OCI-LY3 (cell line): ENCODE results near the gene MED12L.

ENCODE experiments used
- H2AFZ ChIP-seq: fragments of 200-600, 300-600 bp; shearing (Covaris generic); 2 replicates; pipeline ENCODE4 v1.6.0; 2014; ENCODE audit warnings: antibody characterized with exemption, low read depth, low read length
- H3K27ac ChIP-seq: fragments of 200-600, 300-600 bp; sonication (generic); 2 replicates; pipeline ENCODE4 v1.5.1; 2014; ENCODE audit warnings: mild to moderate bottlenecking, low read length, moderate library complexity, mixed read lengths
- H3K27me3 ChIP-seq: fragments of 200-600, 300-600 bp; sonication (generic); 2 replicates; pipeline ENCODE4 v1.6.1; 2014; ENCODE audit warnings: low read depth, low read length, mixed read lengths
- H3K36me3 ChIP-seq: fragments of 200-600, 300-600 bp; sonication (generic); replicated peaks from 2 replicates; pipeline ENCODE3; 2014; ENCODE audit warnings: low read depth, low read length, mixed read lengths
- H3K4me1 ChIP-seq: fragments of 300-600, 200-600 bp; sonication (generic); 2 replicates; pipeline ENCODE4 v1.6.1; 2014; ENCODE audit warnings: low read length, mixed read lengths
- H3K4me2 ChIP-seq: fragments of 200-600, 300-600 bp; sonication (generic); 2 replicates; pipeline ENCODE4 v1.6.1; 2014; ENCODE audit warnings: low read length, mixed read lengths
- H3K4me3 ChIP-seq: fragments of 300-600, 200-600 bp; sonication (generic); 2 replicates; pipeline ENCODE4 v1.5.1; 2014; ENCODE audit warnings: antibody characterized with exemption, mild to moderate bottlenecking, low read length, moderate library complexity
- H3K79me2 ChIP-seq: fragments of 300-600, 200-600 bp; shearing (Covaris generic); 2 replicates; pipeline ENCODE4 v1.6.1; 2014; ENCODE audit warnings: mild to moderate bottlenecking, low read length, mixed read lengths
- H3K9ac ChIP-seq: fragments of 300-600, 200-600 bp; shearing (Covaris generic); 2 replicates; pipeline ENCODE4 v1.6.0; 2014; ENCODE audit warnings: mild to moderate bottlenecking, low read length, moderate library complexity
- H3K9me3 ChIP-seq: fragments of 200-600, 300-600 bp; shearing (Covaris generic); 2 replicates; pipeline ENCODE4 v1.6.1; 2014; ENCODE audit warnings: low read length, mixed read lengths; ENCODE audit not compliant: insufficient read depth
- H4K20me1 ChIP-seq: fragments of 200-600, 300-600 bp; sonication (generic); 2 replicates; pipeline ENCODE4 v1.6.1; 2016; ENCODE audit warnings: low read length, mixed read lengths; ENCODE audit not compliant: insufficient read depth
- CTCF ChIP-seq: fragments of 200-600, 300-600 bp; sonication (generic); IDR thresholded peaks from 2 replicates; pipeline ENCODE4 v1.5.1; 2014; ENCODE audit warnings: antibody characterized with exemption, low read length, low read depth
- EZH2phosphoT487 ChIP-seq: fragments of 200-600 bp; shearing (Covaris generic); IDR thresholded peaks from 2 replicates; pipeline ENCODE4 v1.6.1; 2018; ENCODE audit warnings: antibody characterized with exemption, mixed run types, low read depth

Gene MED12L

GRCh38 chr3:151183265-151183671, 97.8 kb downstream of the MED12L start:
- Histone ChIP-seq H3K4me2 (no peak overlapping the region), H3K4me3 (no peak overlapping the region), H3K79me2 (no peaks in the 10 kb centered on the region), H2AFZ (no peak overlapping the region), H3K4me1 (peaks cover 17% of the 10 kb centered on the region), H3K9me3 (no peaks in the 10 kb centered on the region), H3K9ac (no peak overlapping the region), H4K20me1 (no peaks in the 10 kb centered on the region), H3K36me3 (no peaks in the 10 kb centered on the region), H3K27ac (no peak overlapping the region), H3K27me3 (no peaks in the 10 kb centered on the region)
- TF ChIP-seq CTCF (no peak), EZH2phosphoT487 (no peak)

- Histone ChIP-seq H3K9me3 (no peaks in the 10 kb centered on the region), H3K27ac (no peak overlapping the region), H3K79me2 (no peaks in the 10 kb centered on the region), H3K9ac (no peak overlapping the region), H3K27me3 (no peaks in the 10 kb centered on the region), H3K4me2 (no peak overlapping the region), H3K36me3 (peaks cover 8% of the 10 kb centered on the region), H3K4me3 (no peak overlapping the region), H3K4me1 (peaks cover 36% of the 10 kb centered on the region), H2AFZ (no peak overlapping the region), H4K20me1 (no peaks in the 10 kb centered on the region)
- no peak for TF ChIP-seq CTCF
These were observed 105.6 kb downstream of the MED12L start for GRCh38 chr3:151191095-151191494.

- Histone ChIP-seq H3K9ac (no peak overlapping the region), H3K4me2 (no peak overlapping the region), H4K20me1 (no peaks in the 10 kb centered on the region), H3K9me3 (no peaks in the 10 kb centered on the region), H3K27ac (no peak overlapping the region), H3K36me3 (peaks cover 8% of the 10 kb centered on the region), H3K4me3 (no peak overlapping the region), H3K27me3 (no peaks in the 10 kb centered on the region), H3K79me2 (no peaks in the 10 kb centered on the region), H3K4me1 (peaks cover 21% of the 10 kb centered on the region), H2AFZ (no peak overlapping the region)
- TF ChIP-seq EZH2phosphoT487 (no peak), CTCF (no peak)
These were observed 107.1 kb downstream of the MED12L start for GRCh38 chr3:151192545-151192944.

GRCh38 chr3:151195826-151196225, 110.4 kb downstream of the MED12L start:
- Histone ChIP-seq H2AFZ (no peak overlapping the region), H4K20me1 (no peaks in the 10 kb centered on the region), H3K79me2 (no peaks in the 10 kb centered on the region), H3K4me2 (no peak overlapping the region), H3K27ac (no peak overlapping the region), H3K36me3 (peaks cover 12% of the 10 kb centered on the region), H3K27me3 (no peaks in the 10 kb centered on the region), H3K9me3 (no peaks in the 10 kb centered on the region), H3K4me1 (peaks cover 15% of the 10 kb centered on the region), H3K4me3 (no peak overlapping the region), H3K9ac (no peak overlapping the region)
- TF ChIP-seq EZH2phosphoT487 = no peak
- TF ChIP-seq CTCF = no peak
